ENCODE results near the gene TNFRSF8.

The TNFRSF8 gene

DNA sequence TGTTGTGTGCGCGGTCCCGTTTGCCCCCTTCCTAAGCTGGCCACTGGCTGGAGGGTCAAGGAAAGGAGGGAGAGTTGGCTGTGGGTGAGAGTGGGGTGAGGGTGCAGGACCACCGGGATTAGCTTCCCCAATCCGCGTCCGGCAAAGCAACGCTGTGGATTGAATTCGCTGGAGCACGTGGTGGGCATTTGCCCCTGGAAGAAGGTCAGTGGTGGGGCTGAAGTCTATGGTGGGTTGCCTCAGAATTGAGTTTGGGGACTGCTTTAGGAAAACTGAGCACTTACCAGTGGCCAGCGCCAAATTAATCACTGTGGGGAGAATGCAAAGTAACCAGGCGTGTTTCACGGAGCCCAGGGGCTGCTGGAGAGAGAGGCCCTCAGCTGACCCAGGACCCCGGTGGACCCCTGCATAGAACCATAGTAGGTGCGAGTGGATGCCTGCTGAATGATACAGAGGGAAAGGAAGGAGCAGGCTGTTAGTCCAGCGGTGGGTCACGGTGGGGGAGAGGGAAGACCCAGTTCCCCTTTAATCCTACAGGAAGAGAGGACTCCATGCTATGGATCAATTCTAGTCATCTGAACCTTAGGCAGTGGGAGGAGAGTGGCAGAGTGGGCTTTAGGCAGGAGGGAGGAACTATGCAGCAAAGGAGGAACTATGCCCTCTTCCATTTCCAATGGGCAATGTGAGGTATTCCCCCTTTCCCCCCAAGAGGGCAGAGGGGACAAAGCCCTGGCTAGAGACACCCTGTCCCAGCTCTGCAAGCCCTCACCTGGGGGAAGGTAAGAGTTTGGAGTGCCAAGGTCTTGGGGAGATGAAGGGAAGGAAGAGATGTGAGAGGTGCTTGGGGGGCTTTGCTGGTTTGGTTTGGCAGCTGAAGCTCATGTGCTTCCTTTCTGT, 1.2 kb downstream of the TNFRSF8 start:
- DNase-seq, result no peak

DNA sequence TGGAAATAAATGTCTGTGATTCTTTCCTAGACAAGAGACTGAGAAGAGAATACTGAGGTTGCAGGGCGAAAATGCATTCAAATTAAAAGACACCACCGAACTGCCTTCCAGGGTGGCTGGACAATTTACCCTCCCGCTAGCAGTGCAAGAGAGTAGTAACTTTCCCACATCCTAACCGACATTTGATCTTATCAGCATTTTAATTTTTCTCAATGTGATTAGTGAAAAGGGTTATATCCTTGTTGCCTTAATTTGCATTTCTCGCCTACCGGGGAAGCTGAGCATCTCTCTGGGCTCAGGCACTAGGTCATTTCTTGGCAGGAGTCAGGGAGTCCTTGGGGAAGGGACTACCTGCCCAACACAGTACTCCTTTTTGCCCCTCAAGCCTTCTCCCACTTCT, 2.8 kb downstream of the TNFRSF8 start:
- no peak for DNase-seq

DNA sequence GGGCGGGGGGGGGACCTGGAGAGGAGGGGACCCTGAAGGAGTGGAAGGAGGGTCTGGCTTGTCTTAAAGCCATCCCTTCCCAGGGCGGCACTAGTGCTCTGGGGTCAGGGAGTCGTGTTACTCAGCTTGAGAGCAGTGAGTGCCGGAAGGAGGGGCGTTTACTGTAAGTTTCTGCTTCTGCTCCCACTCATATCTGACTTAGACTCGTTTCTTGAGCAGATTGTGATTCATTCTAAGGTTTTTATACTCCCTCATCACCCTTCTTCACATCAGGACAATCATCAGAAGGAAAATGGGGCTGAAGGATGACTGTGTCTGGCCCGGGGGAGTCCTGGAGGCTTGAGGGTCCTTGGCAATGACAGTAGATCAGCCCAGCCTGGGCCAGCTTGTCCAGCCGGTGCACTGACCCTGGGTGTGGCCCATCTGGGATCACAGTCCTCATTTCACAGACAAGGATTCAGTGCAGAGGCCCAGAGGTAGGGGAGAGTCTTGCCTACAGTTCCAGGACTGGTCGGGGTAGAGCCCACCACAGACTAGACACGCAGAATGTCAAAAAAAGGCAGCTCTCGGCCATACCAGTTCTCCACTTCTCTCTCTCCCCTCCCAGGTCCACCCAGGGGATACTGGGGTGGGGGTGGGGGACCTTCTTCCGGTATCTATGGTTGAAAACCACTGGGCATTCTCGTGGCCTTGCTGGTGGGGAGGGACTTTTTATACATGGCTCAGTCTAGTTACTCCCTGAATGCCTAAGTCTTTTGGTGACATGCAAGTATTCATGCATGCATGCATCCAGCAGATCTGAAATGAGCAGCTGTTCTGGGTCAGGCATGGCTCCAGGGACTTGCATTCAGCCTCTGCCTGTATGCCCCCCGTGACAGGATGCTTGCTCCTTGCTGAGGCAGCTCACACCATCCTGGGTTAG, 5.1 kb downstream of the TNFRSF8 start:
- no peak for DNase-seq

DNA sequence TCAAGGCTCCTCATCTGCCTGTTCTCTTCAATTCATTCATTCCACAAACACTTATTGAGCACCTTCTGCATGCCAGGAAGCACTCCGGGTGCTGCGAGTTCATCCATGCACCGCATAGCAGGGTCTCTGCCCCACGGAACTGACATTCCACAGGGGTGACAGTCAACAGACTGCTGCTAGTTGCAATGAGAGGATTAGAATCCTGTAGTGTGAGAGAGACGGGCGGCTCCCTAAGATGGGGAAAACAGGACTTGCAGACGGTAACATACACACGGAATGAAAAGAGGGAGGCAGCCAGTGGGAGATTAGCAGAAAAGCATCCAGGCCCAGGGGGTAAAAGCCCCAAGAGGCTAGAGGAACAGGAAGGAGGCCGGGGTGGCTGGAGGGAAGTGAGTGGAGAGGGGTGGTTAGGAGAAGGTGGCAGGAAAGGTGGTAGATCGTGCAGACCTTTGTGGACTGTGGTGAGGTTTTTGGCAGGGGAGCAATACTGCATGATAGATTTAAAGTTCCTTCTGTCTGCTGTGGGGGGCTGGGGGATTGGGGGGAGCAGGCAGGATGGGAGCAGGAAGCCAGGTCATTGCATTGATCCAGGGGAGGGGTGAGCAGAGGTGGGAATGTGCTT, 6.6 kb downstream of the TNFRSF8 start:
- no peak for DNase-seq

DNA sequence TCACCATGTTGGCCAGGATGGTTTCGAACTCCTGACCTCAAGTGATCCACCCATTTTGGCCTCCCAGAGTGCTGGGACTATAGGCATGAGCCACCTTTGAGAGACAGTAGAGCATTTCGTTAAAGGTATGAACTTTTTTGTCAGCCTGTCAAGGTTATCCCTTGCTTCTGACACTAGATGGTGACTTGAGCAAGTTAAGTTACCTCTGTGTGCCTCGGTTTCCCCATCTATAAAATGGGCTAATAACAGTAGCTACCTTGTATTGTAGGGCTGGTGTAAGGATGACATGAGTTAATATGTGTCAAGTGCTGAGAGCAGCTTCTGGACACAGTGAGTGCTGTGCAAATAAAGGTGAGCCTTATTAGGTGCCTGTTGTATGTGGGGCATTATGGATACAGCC, 8.8 kb downstream of the TNFRSF8 start:
- no peak for DNase-seq

DNA sequence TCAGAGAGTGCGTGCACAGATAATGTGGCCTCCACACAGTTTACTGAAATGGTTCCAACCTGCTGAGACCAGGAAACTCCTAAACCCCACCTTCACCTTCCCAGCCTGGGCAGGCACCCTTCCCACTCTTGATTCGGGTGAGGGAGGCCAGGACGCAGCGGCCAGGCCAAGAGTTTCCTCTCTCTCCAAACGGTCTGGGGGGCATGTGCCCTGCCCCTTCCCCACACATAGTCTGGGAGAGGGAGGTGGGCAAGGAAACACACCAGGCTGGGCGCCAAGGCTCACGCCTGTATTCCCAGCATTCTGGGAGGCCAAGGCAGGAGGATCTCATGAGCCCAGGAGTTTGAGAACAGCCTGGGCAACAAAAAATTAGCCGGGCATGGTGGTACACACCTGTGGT, 9.6 kb downstream of the TNFRSF8 start:
- no peak for DNase-seq

DNA sequence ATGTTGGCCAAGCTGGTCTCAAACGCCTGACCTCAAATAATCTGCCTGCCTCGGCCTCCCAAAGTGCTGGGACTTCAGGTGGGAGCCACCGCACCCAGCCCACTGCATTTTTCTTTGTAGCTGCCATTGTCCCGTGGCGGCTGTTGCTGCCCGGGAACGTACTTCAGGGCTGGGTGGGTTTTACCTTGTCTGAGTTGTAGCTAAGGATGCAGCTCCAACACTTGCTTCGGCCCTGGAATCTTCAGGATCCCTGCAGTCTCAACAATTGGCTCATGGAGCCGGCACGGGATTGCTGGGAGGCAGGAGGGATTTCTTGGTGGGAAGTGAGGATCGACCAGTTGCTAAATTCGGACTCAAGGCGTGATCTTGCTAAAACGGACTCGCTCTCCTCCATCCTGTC, 10.7 kb downstream of the TNFRSF8 start:
- DNase-seq, result no peak

DNA sequence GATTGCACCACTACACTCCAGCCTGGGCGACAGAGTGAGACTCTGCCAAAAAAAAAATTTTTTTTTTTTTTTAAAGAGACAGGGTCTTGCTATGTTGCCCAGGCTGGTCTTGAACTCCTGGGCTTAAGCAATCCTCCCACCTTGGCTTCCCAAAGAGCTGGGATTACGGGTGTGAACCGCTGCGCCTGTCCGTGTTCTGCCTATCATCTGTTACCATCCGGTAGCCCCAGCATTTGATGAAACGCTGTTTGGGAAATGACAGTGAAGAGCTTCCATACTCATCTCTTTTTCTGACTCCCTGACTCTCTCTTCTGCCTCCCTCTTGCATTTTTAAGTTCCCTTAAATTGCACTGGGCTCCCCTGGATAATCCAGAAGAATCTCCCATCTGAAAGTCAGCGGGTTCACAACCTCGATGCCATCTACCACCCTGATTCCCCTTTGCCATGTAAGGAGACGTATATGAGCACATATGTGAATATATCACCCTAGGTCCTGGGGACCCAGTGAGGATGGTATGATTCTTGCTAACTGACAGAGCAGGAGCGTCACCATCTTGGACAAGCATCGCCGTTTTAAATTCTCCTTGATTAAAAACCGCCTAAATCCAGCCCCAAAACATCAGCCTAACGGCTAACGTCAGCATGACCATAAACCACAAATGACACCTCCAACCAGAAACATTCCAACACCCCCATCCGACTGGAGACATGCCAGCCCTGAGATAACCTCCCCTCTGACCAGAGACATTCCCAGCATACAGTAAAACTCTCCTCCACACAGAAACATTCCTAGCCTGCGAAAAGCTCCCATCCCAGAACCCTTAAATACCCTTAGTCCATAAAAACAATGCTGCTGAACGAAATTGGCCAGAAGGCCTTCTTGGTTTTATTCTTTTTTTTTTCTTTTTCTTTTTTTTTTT, 12.4 kb downstream of the TNFRSF8 start:
- no peak for DNase-seq

DNA sequence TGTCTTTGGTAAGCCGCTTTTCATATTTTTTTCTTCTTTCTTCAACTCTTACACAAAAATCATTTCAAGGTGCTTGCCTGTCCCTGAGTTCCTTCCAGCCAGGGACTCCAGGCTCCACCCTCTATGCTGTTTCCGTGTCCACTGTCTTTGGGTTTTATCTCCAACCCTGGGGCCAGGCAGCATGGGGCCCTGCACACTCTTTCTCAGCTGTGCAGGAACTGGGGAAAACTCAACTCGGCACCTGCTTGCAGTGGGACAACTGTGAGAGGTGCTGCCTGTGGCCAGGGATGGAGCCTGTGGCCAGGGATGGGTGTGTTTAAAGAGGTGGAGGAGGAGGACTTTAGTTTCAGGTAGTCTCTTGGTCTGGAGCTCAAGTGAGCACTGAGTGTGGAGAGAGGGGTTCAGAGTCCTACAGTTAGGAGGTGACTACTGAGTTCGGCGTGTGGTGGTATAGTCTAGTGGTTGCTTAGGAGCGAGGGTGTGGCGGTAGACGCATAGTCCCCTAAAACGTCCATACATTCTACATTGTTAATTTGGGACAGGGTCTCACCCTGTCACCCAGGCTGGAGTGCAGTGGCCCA, 13.4 kb downstream of the TNFRSF8 start:
- DNase-seq, result no peak

DNA sequence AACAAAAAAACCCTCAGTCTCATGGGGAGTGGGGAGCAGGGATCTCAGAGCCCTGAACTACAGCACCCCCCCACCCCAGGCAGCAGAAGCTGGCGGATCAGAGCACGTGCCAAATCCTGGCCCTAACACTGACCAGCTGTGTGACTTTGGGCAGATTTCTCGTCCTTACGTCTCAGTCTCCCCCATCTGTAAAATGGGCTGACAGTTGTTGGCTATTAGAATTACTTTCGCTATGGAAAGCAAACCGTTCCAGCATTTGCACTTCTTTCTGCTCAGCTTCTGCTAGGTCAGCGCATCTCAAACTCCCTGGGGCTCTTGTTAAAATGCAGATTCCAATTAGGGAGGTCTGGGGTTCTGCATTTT, 15.5 kb downstream of the TNFRSF8 start:
- no peak for DNase-seq

DNA sequence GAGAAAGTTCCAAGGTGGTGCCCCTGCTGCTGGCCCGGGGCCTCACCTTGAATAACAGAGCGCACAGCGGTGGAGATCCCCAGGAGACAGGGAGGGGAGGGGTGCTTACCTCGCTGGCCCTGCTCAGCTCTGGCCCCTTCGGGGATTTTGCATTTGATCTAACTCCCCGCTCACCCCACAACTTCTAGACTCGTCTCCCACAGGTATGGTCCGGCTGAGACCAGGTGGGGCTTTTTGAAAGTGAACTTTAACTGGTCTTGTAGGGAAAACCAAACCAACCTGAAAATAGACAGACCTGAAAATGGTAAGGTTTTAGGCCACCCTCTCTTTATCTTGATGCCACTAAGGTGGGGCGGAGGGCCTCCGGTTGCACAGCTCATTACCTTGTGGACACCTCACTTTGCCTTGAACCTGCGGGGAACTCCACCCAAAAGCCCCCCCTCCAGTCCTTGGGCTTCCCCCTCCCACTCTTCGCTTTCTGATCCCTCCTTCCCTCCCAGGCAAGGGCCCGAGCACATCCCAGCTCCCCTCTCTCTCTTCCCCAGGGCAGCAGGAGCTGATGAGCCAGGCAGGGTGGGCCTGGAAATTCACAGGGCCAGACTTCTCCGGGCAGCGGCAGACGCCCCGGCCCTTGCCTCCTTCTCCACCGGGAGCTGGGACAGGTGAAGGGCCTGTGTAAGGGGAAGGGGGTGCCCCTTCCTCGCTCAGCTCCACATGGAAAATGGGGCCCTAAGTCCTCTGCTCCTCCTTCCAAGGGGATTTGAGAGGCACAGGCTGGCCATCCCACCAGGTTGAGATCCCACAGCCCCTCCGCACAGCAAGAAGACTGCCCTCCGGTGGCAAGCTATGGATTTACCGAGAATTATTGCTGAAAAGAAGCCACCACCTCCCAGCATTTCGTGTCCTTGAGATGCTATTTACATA, 16.1 kb downstream of the TNFRSF8 start:
- DNase-seq, result no peak

DNA sequence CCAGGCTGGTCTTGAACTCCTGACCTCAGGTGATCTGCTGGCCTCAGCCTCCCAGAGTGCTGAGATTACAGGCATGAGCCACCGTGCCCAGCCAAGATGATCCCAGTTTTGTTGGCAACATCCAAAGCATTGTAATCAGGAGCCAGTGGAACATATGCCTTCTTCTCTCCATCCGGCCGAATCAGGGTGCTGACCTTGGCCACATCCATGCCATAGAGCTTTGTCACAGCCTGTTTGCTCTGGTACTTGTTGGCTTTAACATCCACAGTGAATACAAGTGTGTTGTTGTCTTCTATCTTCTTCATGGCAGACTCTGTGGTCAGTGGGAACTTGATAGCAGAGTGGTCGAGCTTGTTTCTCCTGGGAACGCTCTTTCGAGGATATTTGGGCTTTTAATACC, 17.1 kb downstream of the TNFRSF8 start:
- no peak for DNase-seq

DNA sequence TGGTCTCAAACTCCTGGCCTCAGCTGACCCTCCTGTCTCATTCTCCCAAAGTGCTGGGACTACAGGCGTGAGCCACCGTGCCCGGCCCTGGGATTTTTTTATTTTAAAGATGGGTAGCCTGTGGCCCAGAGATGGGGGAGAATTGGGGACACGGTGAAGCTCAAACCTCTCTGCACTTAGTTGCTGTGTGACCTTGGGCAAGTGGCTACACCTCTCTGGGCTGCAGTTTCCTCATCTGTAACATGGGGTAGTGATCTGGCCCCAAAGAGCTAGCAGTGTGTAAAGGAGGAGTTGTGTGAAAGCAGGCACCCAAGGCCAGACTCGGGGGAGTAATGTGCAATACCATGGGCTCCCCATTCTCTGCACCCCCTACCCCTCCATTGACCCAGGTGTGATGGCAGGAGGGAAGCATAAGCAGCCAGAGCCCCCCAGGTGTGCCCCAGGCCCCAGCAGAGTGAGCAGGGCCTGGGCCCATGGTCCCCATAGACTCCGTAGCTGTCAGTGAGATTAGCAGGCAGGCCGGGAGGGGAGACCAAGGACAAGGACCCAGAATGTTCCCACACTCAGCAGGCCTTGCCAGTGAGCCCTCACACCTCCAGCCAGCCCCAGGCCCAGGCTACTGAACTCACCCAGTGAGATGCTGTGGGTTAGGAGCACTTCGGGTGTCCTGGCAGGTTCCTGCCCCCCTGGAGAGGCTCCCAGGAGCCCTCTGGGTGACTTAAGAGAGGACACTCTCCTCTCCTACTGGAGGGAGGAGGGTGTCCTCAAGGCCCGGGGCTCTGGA, 17.9 kb downstream of the TNFRSF8 start:
- DNase-seq, result no peak

DNA sequence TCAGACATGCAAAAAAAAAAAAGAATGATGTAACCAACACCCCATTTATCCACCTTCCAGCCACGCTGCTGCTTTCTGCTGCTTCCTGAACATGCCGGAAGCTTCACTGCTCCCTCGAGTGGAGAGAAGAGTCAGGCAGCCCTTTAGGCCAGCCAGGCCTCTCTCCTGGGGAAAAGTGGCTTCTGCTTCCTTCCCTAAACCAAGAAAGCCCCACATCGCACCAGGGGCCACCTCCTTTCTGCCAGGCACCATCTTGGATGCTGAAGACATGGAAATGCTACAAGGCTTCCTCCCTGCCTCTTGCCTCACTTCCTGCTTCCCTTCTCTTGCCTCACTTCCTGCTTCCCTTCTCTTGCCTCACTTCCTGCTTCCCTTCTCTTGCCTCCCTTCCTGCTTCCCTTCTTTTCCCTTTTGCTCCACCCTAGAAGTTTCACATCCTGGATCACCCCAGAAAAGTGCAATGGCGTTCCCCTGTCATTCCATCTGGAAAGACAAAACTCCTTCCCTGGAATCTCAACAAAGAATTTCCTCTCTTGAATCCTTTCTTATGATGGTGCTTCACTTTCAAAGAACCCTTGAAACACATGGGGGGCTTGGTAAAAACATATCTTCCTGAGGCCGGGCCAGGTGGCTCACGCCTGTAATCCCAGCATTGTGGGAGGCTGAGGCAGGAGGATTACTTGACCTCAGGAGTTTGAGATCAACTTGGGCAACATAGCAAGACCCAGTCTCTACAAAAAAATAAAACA, 18.7 kb downstream of the TNFRSF8 start:
- no peak for DNase-seq

DNA sequence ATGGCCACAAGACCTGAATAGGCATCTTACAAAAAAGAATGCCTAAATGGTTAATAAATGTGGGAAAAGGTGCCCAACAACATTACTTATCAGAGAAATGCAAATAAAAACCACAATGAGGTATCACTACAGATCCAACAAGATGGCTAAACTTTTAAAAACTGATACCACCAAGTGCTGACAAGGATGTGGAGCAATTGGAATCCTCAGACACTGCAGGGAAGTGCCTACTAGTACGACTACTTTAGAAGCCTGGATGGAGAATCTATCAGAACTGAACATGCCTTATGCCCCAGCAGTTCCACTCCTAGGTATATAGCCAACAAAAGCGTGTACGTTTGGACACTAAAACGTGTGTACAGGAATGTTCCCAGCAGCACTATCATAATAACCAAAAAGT, 19.9 kb downstream of the TNFRSF8 start:
- no peak for DNase-seq

DNA sequence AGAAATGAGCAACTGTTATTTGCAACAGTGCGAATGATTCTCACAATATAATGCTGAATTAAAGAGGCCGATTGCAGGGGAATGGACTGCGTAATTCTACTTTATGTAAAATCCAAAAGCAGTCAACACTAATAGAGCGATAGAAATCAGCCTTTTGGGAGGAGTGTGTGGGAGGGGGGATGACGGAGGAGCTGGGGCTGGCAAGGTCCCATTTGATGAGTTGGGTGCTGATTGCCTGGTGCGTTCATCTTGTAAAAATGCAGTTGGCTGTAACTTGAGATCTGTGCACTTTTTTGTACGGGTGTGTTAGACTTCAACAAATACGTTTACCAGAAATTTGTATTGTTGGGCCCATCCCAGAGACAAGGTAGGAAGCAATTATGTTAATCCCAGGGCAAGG, 20.7 kb downstream of the TNFRSF8 start:
- DNase-seq, result no peak

DNA sequence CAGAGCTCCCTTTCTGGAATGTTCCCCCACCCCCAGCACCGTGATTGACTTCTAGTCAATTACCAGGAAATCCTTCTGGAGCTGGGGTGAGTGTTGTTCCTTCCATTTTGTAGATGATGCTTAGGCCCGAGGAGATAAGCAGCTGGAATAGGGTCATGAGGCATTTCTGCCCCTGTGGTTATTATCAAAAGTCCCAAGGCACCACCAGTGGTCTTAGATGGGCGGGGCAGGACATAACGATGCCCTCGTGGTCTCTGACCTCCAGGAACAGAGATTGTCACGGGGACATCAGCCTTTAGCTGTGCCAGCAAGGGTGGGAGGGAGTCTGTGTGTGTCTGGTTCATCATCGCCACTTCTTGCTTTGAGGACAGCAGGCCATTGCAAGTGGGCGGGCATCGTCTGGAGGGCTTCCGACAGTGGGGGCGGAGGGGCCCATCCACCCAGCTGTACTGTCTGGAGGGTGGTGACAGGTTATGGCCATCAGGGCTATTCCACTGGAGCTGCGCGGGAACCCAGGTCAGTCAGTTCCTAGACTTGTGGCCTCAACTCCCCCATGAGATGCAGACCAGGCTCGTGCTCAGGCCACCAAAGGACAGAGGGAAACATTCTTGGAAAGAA, 22.6 kb downstream of the TNFRSF8 start:
- no peak for DNase-seq

DNA sequence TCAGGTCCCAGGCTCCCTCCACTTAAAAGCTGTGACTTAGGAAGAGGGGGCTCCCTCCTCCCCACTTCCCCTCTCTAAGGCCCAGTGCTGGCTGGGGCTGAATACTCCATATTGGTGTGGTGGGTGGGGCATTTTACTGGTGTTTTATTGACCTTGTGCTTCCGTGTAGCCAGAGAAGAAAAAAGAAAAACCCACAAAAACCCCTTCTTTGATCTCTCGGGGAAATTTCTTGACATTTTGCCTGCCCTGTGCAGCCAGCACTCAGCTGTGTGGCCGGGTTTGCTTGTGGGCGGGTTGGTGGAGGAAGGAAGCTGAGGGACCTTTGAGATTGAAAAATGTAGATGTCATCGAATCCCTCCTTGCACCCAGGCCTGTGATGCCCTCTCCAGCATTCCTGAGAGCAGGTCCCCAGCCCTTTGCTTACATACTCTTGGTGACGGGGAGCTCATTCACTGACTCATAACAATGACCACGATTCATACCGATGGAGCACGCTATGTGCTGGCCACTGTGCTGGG, 24.8 kb downstream of the TNFRSF8 start:
- no peak for DNase-seq

DNA sequence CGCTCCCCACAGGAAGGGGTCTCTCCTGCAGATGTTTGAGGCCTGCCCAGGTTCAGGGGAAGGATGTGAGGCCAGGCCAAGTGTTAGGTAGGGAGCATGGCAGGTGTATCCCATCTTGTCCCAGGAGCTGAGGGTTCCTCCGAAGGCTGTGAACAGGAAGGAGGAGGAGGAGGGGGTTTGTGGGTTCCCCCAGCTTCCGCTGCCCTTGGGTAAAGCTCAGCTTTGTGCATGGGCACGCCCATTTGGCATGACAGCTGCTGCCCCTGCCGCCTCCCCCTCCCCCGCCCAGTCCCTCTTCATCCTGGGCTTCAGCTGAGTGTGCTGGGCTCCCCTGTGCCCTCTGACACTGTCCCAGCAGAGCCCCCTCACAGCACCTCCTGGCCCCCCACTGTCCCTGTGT, 25.5 kb downstream of the TNFRSF8 start:
- peak; percentile 21 for DNase-seq

Measured in activated CD4-positive, alpha-beta T cell treated with anti-CD3 and anti-CD28 coated beads for 1 hour (primary cell).